K562 (cell line): ENCODE data around the gene ERMARD.

Experiments
- CTCF ChIP-seq, 3 experiments: IDR thresholded peaks in 2 of 3; conservative IDR thresholded peaks in 1 of 3; 2 replicates each; pipeline ENCODE4 v1.5.1; 2011 to 2012; ENCODE audit warnings: low read length in 3 of 3, mild to moderate bottlenecking in 3 of 3, control low read depth in 2 of 3, improper control_type of control experiment in 1 of 3, inconsistent platforms in 1 of 3, low read depth in 1 of 3, mixed read lengths in 1 of 3, moderate library complexity in 1 of 3; ENCODE audit not compliant: insufficient read depth in 2 of 3
- NRF1 ChIP-seq, 2 experiments: fragments of 450-650 bp; IDR thresholded peaks in 1 of 2; conservative IDR thresholded peaks in 1 of 2; 2 replicates each; pipeline ENCODE4 v1.6.1; 2014; ENCODE audit warnings: mild to moderate bottlenecking in 2 of 2
- PHF21A ChIP-seq: fragments of 450-650 bp; IDR thresholded peaks from 2 replicates; pipeline ENCODE4 v1.6.1; 2017; ENCODE audit warnings: low read depth, borderline replicate concordance
- TEAD2 ChIP-seq: fragments of 450-650 bp; IDR thresholded peaks from 2 replicates; pipeline ENCODE4 v1.6.1; 2016; ENCODE audit warnings: missing genetic modification characterization, control low read depth, missing compliant biosample characterization

GRCh38 chr6:169745405-169745804 lies 6.0 kb upstream of the ERMARD start:
- TF ChIP-seq CTCF (IDR thresholded peaks at IDR 0.05 in 2 of 3, conservative IDR thresholded peaks at IDR 0.05 in 1 of 3; ENCODE audit: insufficient read depth in 2 of 3, low read depth in 1 of 3, low read length in 3 of 3) (no peak), TEAD2 (tag) (no peak), PHF21A (no peak), NRF1 (conservative IDR thresholded peaks at IDR 0.05 in 1 of 2, IDR thresholded peaks at IDR 0.05 in 1 of 2) (no peak)
